ENCODE measurements around the gene KRTAP10-12.
"Not testable (repeated sequence)": the region's sequence is repeated elsewhere in the genome, so short reads cannot be mapped to it uniquely, and the experiment has no call there.

Gene KRTAP10-12

GRCh38 chr21:44653656-44654575 lies 43.1 kb upstream of the KRTAP10-12 start:
- H3K36me3 ChIP-seq (ENCODE audit: insufficient read depth, low read length): peaks cover 30% of the 10 kb centered on the region; the same call in 1 of the 2 replicates
- no peak overlapping the region for H3K9ac ChIP-seq (ENCODE audit: insufficient read length)
- H3K4me3 ChIP-seq: no peak overlapping the region
- peaks cover 2% of the 10 kb centered on the region; the same call in 1 of the 2 replicates for H3K9me3 ChIP-seq (ENCODE audit: low read depth, low read length)
- TF ChIP-seq POLR2AphosphoS5 (IDR thresholded peaks at IDR 0.05; ENCODE audit: borderline replicate concordance, low read depth, low read length) (no peak), EZH2 (IDR thresholded peaks at IDR 0.05) (no peak), FOXP2 (optimal IDR thresholded peaks at IDR 0.05; ENCODE audit: control extremely low read depth, extremely low read length, insufficient read depth) (no peak)
- no peak overlapping the region for H3K27ac ChIP-seq
- DNase-seq (ENCODE audit: low read depth, low spot score): no peak

GRCh38 chr21:44654576-44655175 lies 42.3 kb upstream of the KRTAP10-12 start, which contains the start of gene KRTAP12-4:
Gene KRTAP12-4 (minus strand): TSS chr21:44654659. CDS start chr21:44654614, 45 bp downstream.
- Histone ChIP-seq H3K9me3 (ENCODE audit: low read depth, low read length) (peaks cover 2% of the 10 kb centered on the region; the same call in 1 of the 2 replicates), H3K9ac (ENCODE audit: insufficient read length) (no peak within 1 kb of the TSS), H3K36me3 (ENCODE audit: insufficient read depth, low read length) (peaks cover 32% of the 10 kb centered on the region; the same call in 1 of the 2 replicates), H3K27ac (no peak within 1 kb of the TSS), H3K4me3 (no peak within 1 kb of the TSS)
- TF ChIP-seq FOXP2 (optimal IDR thresholded peaks at IDR 0.05; ENCODE audit: control extremely low read depth, extremely low read length, insufficient read depth): no peak
- no peak for TF ChIP-seq EZH2 (IDR thresholded peaks at IDR 0.05)
- no peak for TF ChIP-seq POLR2AphosphoS5 (IDR thresholded peaks at IDR 0.05; ENCODE audit: borderline replicate concordance, low read depth, low read length)
- no peak for DNase-seq (ENCODE audit: low read depth, low spot score)

- TF ChIP-seq FOXP2 (optimal IDR thresholded peaks at IDR 0.05; ENCODE audit: control extremely low read depth, extremely low read length, insufficient read depth) (no peak), EZH2 (IDR thresholded peaks at IDR 0.05) (no peak), POLR2AphosphoS5 (IDR thresholded peaks at IDR 0.05; ENCODE audit: borderline replicate concordance, low read depth, low read length) (no peak)
- Histone ChIP-seq H3K9ac (ENCODE audit: insufficient read length) (no peak overlapping the region), H3K27ac (no peak overlapping the region), H3K4me3 (no peak overlapping the region), H3K36me3 (ENCODE audit: insufficient read depth, low read length) (peaks cover 39% of the 10 kb centered on the region; the same call in 1 of the 2 replicates), H3K9me3 (ENCODE audit: low read depth, low read length) (peaks cover 2% of the 10 kb centered on the region; the same call in 1 of the 2 replicates)
- DNase-seq (ENCODE audit: low read depth, low spot score): no peak
These were observed 40.1 kb upstream of the KRTAP10-12 start for GRCh38 chr21:44656868-44657267.

GRCh38 chr21:44657635-44658540 lies 39.1 kb upstream of the KRTAP10-12 start, which contains the start of gene KRTAP12-3:
Gene KRTAP12-3 (plus strand): TSS chr21:44657932. CDS start chr21:44657980, 48 bp downstream.
- TF ChIP-seq EZH2 (IDR thresholded peaks at IDR 0.05) (no peak), POLR2AphosphoS5 (IDR thresholded peaks at IDR 0.05; ENCODE audit: borderline replicate concordance, low read depth, low read length) (no peak), FOXP2 (optimal IDR thresholded peaks at IDR 0.05; ENCODE audit: control extremely low read depth, extremely low read length, insufficient read depth) (no peak)
- Histone ChIP-seq H3K9me3 (ENCODE audit: low read depth, low read length) (peaks cover 2% of the 10 kb centered on the region; the same call in 1 of the 2 replicates), H3K4me3 (no peak within 1 kb of the TSS), H3K9ac (ENCODE audit: insufficient read length) (no peak within 1 kb of the TSS), H3K36me3 (ENCODE audit: insufficient read depth, low read length) (peaks cover 39% of the 10 kb centered on the region; the same call in 1 of the 2 replicates), H3K27ac (no peak within 1 kb of the TSS)
- no peak for DNase-seq (ENCODE audit: low read depth, low spot score)

GRCh38 chr21:44658541-44658910 lies 38.4 kb upstream of the KRTAP10-12 start:
- no peak overlapping the region for H3K27ac ChIP-seq
- H3K4me3 ChIP-seq: no peak overlapping the region
- peaks cover 39% of the 10 kb centered on the region; the same call in 1 of the 2 replicates for H3K36me3 ChIP-seq (ENCODE audit: insufficient read depth, low read length)
- TF ChIP-seq FOXP2 (optimal IDR thresholded peaks at IDR 0.05; ENCODE audit: control extremely low read depth, extremely low read length, insufficient read depth) (no peak), EZH2 (IDR thresholded peaks at IDR 0.05) (no peak), POLR2AphosphoS5 (IDR thresholded peaks at IDR 0.05; ENCODE audit: borderline replicate concordance, low read depth, low read length) (no peak)
- peaks cover 2% of the 10 kb centered on the region; the same call in 1 of the 2 replicates for H3K9me3 ChIP-seq (ENCODE audit: low read depth, low read length)
- no peak for DNase-seq (ENCODE audit: low read depth, low spot score)
- no peak overlapping the region for H3K9ac ChIP-seq (ENCODE audit: insufficient read length)

GRCh38 chr21:44658913-44659595 lies 37.9 kb upstream of the KRTAP10-12 start:
- H3K9ac ChIP-seq (ENCODE audit: insufficient read length): no peak overlapping the region
- DNase-seq (ENCODE audit: low read depth, low spot score): no peak
- peaks cover 5% of the 10 kb centered on the region; the same call in 1 of the 2 replicates for H3K9me3 ChIP-seq (ENCODE audit: low read depth, low read length)

GRCh38 chr21:44661567-44661966 lies 35.4 kb upstream of the KRTAP10-12 start:
- not testable (repeated sequence) for H3K4me3 ChIP-seq; DNase-seq (ENCODE audit: low read depth, low spot score); H3K9ac ChIP-seq (ENCODE audit: insufficient read length); H3K27ac ChIP-seq; H3K9me3 ChIP-seq (ENCODE audit: low read depth, low read length)
- H3K36me3 ChIP-seq (ENCODE audit: insufficient read depth, low read length): peaks cover 35% of the 10 kb centered on the region; the same call in 1 of the 2 replicates

More at GRCh38 chr21:44658913-44659595, 37.9 kb upstream of the KRTAP10-12 start:
- peaks cover 39% of the 10 kb centered on the region; the same call in 1 of the 2 replicates for H3K36me3 ChIP-seq (ENCODE audit: insufficient read depth, low read length)
- H3K27ac ChIP-seq: no peak overlapping the region
- no peak for TF ChIP-seq FOXP2 (optimal IDR thresholded peaks at IDR 0.05; ENCODE audit: control extremely low read depth, extremely low read length, insufficient read depth)
- TF ChIP-seq EZH2 (IDR thresholded peaks at IDR 0.05): no peak
- no peak for TF ChIP-seq POLR2AphosphoS5 (IDR thresholded peaks at IDR 0.05; ENCODE audit: borderline replicate concordance, low read depth, low read length)
- H3K4me3 ChIP-seq: no peak overlapping the region

All from SK-N-MC (cell line).